ENCODE measurements around the gene MAPT. TPM values are rescaled to one million over a fixed set of nuclear protein-coding genes. Genes with fewer than 3 reads are reported as not detected.

The MAPT gene
- total RNA-seq, 1 donor from 2014 or later = 2.9 TPM

DNA sequence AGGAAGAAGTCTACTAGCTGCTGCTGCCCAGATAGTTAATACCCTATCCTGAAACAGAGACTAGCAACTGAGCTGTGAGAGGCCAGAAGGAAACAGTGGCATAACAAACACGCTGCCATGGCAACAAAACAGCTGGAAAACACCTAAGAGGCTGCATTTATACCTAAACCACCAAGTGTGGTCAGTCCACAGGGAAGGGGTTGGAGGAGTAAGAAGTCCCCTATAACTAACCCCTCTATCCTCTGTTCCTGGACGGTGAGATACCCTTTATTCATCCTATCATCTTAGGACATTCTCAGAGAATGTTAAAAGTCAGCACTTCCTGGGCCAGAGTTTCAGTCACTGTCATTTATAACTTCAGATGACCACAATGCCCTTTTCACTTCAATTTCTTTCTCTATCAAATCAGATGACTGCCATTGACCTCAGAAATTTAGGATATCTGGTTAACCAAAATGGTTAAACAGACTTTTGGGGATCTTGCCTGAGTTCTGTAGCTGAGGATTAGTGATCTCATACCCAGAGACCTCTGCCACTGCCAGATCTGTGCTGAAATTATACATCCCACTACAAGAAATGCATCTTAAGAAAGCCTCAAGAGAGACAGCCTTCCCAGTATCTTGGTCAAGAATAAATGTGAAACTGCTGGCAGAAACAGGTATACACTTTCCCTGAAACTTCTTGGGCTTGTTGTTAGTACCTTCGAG is 140.9 kb downstream of the MAPT start:
- H3K27me3 Mint-ChIP-seq (ENCODE audit: low read depth) = no peaks in the 10 kb centered on the region
- no peaks in the 10 kb centered on the region for H3K9me3 Mint-ChIP-seq (ENCODE audit: low read depth)
- H3K4me1 Mint-ChIP-seq (ENCODE audit: low read depth) = no peaks in the 10 kb centered on the region
- DNase-seq (ENCODE audit: low spot score) = no peak
- H3K36me3 Mint-ChIP-seq (ENCODE audit: low read depth) = peaks cover 57% of the 10 kb centered on the region
- no peak overlapping the region for H3K27ac Mint-ChIP-seq (ENCODE audit: unreplicated experiment)
- TF ChIP-seq CTCF (IDR thresholded peaks at IDR 0.05) = no peak
- no peak overlapping the region for H3K4me3 Mint-ChIP-seq (ENCODE audit: unreplicated experiment)

- H3K36me3 Mint-ChIP-seq (ENCODE audit: low read depth) = peaks cover 50% of the 10 kb centered on the region
- no peaks in the 10 kb centered on the region for H3K27me3 Mint-ChIP-seq (ENCODE audit: low read depth)
- DNase-seq (ENCODE audit: low spot score) = no peak
- no peak for TF ChIP-seq CTCF (IDR thresholded peaks at IDR 0.05)
- H3K4me1 Mint-ChIP-seq (ENCODE audit: low read depth) = no peaks in the 10 kb centered on the region
- H3K9me3 Mint-ChIP-seq (ENCODE audit: low read depth) = no peaks in the 10 kb centered on the region
- H3K27ac Mint-ChIP-seq (ENCODE audit: unreplicated experiment) = no peak overlapping the region
- H3K4me3 Mint-ChIP-seq (ENCODE audit: unreplicated experiment) = no peak overlapping the region
Measured at GRCh38 chr17:46036491-46036890, 142.1 kb downstream of the MAPT start.

GRCh38 chr17:46037722-46038255 is 143.4 kb downstream of the MAPT start:
- Mint-ChIP-seq H3K4me1 (ENCODE audit: low read depth) (no peaks in the 10 kb centered on the region), H3K9me3 (ENCODE audit: low read depth) (no peaks in the 10 kb centered on the region), H3K27ac (ENCODE audit: unreplicated experiment) (no peak overlapping the region), H3K27me3 (ENCODE audit: low read depth) (no peaks in the 10 kb centered on the region), H3K36me3 (ENCODE audit: low read depth) (peaks cover 43% of the 10 kb centered on the region), H3K4me3 (ENCODE audit: unreplicated experiment) (no peak overlapping the region)
- no peak for DNase-seq (ENCODE audit: low spot score)
- TF ChIP-seq CTCF (IDR thresholded peaks at IDR 0.05) = no peak

GRCh38 chr17:46038414-46038813 is 144.1 kb downstream of the MAPT start:
- Mint-ChIP-seq H3K27me3 (ENCODE audit: low read depth) (no peaks in the 10 kb centered on the region), H3K9me3 (ENCODE audit: low read depth) (no peaks in the 10 kb centered on the region), H3K36me3 (ENCODE audit: low read depth) (peaks cover 38% of the 10 kb centered on the region)

DNA sequence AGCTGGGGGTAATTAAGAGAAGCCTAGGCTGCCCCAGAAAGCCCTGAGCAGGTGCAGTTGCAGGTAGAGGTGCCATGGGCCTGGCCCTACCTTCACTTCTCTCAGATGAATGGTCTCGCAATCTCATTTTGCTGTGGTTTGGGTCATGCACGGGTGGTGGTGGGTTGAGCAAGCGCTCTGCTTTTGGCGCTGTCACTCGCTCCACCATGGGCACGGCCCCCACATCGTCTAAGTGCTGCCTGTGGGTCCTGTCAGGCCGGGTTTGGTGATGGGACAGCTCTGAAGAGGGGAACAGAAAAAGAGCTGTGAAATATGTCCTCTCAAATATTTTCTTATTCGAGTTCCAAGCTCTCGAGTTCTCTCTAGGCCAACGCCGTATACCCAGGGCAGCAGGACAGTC is 144.6 kb downstream of the MAPT start:
- H3K27me3 Mint-ChIP-seq (ENCODE audit: low read depth) = no peaks in the 10 kb centered on the region
- no peak for DNase-seq (ENCODE audit: low spot score)
- no peak overlapping the region for H3K4me3 Mint-ChIP-seq (ENCODE audit: unreplicated experiment)
- H3K9me3 Mint-ChIP-seq (ENCODE audit: low read depth) = no peaks in the 10 kb centered on the region
- H3K4me1 Mint-ChIP-seq (ENCODE audit: low read depth) = peaks cover under 1% of the 10 kb centered on the region
- peaks cover 38% of the 10 kb centered on the region for H3K36me3 Mint-ChIP-seq (ENCODE audit: low read depth)
- no peak overlapping the region for H3K27ac Mint-ChIP-seq (ENCODE audit: unreplicated experiment)
- TF ChIP-seq CTCF (IDR thresholded peaks at IDR 0.05) = no peak

More at GRCh38 chr17:46038414-46038813, 144.1 kb downstream of the MAPT start:
- no peak for TF ChIP-seq CTCF (IDR thresholded peaks at IDR 0.05)
- H3K27ac Mint-ChIP-seq (ENCODE audit: unreplicated experiment) = no peak overlapping the region
- H3K4me3 Mint-ChIP-seq (ENCODE audit: unreplicated experiment) = no peak overlapping the region
- no peaks in the 10 kb centered on the region for H3K4me1 Mint-ChIP-seq (ENCODE audit: low read depth)
- no peak for DNase-seq (ENCODE audit: low spot score)

All from chondrocyte (in vitro differentiated cells).